ENCODE results near the gene PTPRT. TPM values are rescaled to one million over a fixed set of nuclear protein-coding genes. Genes with fewer than 3 reads are reported as not detected.

The PTPRT gene
- total RNA-seq, 1 experiment from 2014 or later, result not detected

DNA sequence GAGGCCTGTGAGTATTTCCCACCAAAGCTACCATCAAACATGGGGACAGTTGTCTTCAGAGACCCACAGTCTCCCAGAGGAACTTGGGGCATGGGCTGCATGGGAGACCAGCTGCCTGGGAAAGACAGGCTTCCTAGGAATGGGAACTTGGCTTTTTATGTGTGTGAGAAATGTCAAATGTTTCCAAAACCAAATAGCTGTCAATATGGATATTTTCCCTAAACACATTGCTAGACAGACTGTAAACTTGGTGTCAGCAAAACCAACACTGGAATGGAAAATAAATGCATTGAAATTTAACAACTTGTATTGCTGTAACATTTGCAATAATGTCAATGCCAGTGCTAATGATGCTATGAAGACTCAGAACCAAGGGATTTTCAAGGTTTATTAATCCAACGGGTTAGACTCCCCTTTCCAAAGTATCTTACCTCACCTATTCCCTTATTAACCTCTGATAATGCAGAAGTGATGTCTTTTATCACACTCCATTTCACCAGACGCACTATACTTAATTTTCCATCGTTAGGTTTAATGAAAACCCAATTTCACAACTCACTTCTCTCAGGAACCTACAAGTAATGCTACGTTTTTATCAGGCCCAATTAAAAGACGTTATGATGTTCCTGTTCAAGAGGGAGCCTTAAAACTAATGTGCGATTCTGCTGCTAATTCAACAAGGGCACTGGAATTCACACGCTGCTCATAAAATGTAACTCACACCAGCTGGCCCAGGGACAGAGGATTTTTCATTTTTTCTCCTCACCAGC is 1025.4 kb downstream of the PTPRT start:
- in situ Hi-C loops (cut with HindIII; ENCODE audit: low pct_unique_long_range_greater_than_20kb, low sequenced_read_pairs), result no loop called here
- POLR2A ChIA-PET, result no interaction called here
- Histone ChIP-seq H3K27ac (ENCODE audit: low read length) (no peak overlapping the region), H3K9me3 (ENCODE audit: control insufficient read depth, insufficient read depth, low read depth, low read length) (no peaks in the 10 kb centered on the region), H3K4me1 (ENCODE audit: control insufficient read depth, insufficient read depth, low read length) (no peaks in the 10 kb centered on the region), H3K36me3 (ENCODE audit: control insufficient read depth, insufficient read depth, low read length) (no peaks in the 10 kb centered on the region), H3K27me3 (ENCODE audit: control insufficient read depth, insufficient read depth, low read length) (no peaks in the 10 kb centered on the region; the same call in 1 of the 2 replicates), H3K4me3 (ENCODE audit: low read depth in 2 of 2, low read length in 2 of 2) (no peak overlapping the region)
- DNase-seq (ENCODE audit: low read depth, low spot score) (no peak), ATAC-seq (no peak)
- no TSS peak for BruUV-seq (replicated peaks)
- intact Hi-C loops (cut with micrococcal nuclease; ENCODE audit: unreplicated experiment), result no loop called here
- CTCF ChIA-PET, result no interaction called here
- TF ChIP-seq POLR2AphosphoS5 (IDR thresholded peaks at IDR 0.05; ENCODE audit: low read depth, low read length) (no peak), TCF7L2 (IDR thresholded peaks at IDR 0.05; ENCODE audit: low read depth, low read length) (no peak), SIN3A (IDR thresholded peaks at IDR 0.05; ENCODE audit: borderline replicate concordance, insufficient read depth, low read depth, low read length) (no peak), REST (IDR thresholded peaks at IDR 0.05; ENCODE audit: insufficient read depth in 1 of 2, low read depth in 2 of 2, low read length in 1 of 2) (no peak)
- TF ChIP-seq, protein P1, sequence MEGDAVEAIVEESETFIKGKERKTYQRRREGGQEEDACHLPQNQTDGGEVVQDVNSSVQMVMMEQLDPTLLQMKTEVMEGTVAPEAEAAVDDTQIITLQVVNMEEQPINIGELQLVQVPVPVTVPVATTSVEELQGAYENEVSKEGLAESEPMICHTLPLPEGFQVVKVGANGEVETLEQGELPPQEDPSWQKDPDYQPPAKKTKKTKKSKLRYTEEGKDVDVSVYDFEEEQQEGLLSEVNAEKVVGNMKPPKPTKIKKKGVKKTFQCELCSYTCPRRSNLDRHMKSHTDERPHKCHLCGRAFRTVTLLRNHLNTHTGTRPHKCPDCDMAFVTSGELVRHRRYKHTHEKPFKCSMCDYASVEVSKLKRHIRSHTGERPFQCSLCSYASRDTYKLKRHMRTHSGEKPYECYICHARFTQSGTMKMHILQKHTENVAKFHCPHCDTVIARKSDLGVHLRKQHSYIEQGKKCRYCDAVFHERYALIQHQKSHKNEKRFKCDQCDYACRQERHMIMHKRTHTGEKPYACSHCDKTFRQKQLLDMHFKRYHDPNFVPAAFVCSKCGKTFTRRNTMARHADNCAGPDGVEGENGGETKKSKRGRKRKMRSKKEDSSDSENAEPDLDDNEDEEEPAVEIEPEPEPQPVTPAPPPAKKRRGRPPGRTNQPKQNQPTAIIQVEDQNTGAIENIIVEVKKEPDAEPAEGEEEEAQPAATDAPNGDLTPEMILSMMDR (IDR thresholded peaks at IDR 0.05), result no peak

DNA sequence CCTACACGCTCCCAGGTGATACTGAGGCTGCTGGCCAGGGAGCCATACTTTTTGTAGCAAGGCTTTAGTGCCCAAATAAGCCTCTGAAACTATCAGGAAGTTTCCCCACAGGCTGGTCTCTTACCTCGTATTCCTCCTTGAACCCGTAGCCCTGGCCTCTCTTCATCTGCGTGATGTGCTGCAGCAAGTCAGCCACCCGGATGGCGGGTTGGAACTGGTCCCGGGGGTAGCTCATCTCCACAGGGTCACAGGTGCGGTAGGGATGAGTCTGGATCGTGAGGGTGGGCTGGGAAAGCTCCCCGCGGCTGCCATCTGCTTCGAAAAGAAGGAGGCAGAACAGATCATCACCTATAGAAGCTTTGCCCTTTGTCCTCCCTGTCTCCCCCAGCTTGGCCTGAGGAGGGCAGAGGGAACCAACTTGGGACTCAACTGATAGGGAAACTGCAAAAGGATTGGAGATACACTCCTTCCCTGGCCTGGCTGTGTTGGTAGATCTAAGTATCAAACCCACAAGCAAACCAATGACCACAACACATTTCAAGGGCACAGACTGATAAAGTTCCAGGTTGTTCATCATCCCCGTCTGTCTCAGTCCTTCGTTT is 1028.4 kb downstream of the PTPRT start:
- no TSS peak for BruUV-seq (replicated peaks)
- no peaks in the 10 kb centered on the region; the same call in 1 of the 2 replicates for H3K27me3 ChIP-seq (ENCODE audit: control insufficient read depth, insufficient read depth, low read length)
- in situ Hi-C loops (cut with HindIII; ENCODE audit: low pct_unique_long_range_greater_than_20kb, low sequenced_read_pairs), result no loop called here
- ATAC-seq (no peak), DNase-seq (ENCODE audit: low read depth, low spot score) (no peak)
- no peaks in the 10 kb centered on the region for H3K36me3 ChIP-seq (ENCODE audit: control insufficient read depth, insufficient read depth, low read length)
- no peaks in the 10 kb centered on the region for H3K9me3 ChIP-seq (ENCODE audit: control insufficient read depth, insufficient read depth, low read depth, low read length)
- H3K4me3 ChIP-seq (ENCODE audit: low read depth in 2 of 2, low read length in 2 of 2), result no peak overlapping the region
- ChIA-PET CTCF (no interaction called here), POLR2A (no interaction called here)
- intact Hi-C loops (cut with micrococcal nuclease; ENCODE audit: unreplicated experiment), result no loop called here
- no peak overlapping the region for H3K27ac ChIP-seq (ENCODE audit: low read length)
- no peak for TF ChIP-seq REST (IDR thresholded peaks at IDR 0.05; ENCODE audit: insufficient read depth in 1 of 2, low read depth in 2 of 2, low read length in 1 of 2)
- no peak for TF ChIP-seq TCF7L2 (IDR thresholded peaks at IDR 0.05; ENCODE audit: low read depth, low read length)
- no peak for TF ChIP-seq POLR2AphosphoS5 (IDR thresholded peaks at IDR 0.05; ENCODE audit: low read depth, low read length)
- no peak for TF ChIP-seq SIN3A (IDR thresholded peaks at IDR 0.05; ENCODE audit: borderline replicate concordance, insufficient read depth, low read depth, low read length)
- TF ChIP-seq, protein P1 (IDR thresholded peaks at IDR 0.05), result no peak
- H3K4me1 ChIP-seq (ENCODE audit: control insufficient read depth, insufficient read depth, low read length), result no peaks in the 10 kb centered on the region

Data from Panc1 (cell line).